ENCODE results near the gene KITLG. TPM values are rescaled to one million over a fixed set of nuclear protein-coding genes. Genes with fewer than 3 reads are reported as not detected.

Gene KITLG
- total and polyA plus RNA-seq, 2 of the 8 experiments (the other 6 are each of a cell fraction or from before 2014, with no cell fraction given): 1.3 to 7.8 TPM

DNA sequence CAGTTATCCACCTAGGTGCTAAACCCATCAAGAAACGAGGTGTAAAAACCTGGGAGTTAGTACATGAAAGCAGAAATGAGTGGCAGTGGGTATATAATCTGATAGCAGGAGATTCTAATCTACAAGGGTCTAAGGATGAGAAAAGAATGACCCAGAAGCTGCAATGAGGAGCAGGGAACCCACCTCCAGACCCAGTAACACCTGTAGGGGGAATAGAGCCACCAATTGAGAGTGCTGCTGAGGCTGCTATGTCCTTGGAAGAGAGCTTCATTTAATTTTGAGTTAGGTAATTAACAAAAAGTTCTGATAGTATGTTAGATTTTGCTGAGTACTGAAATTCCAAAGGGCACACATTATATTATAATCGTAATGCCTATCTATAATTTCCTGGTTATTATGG lies 89.8 kb downstream of the KITLG start:
- no peak overlapping the region for H3K4me3 ChIP-seq (ENCODE audit: extremely low read depth in 1 of 4, insufficient read depth in 2 of 4, low read depth in 3 of 4, low read length in 4 of 4)
- H4K20me1 ChIP-seq (replicated peaks in 1 of 2; ENCODE audit: control insufficient read depth in 1 of 2, insufficient read depth in 2 of 2, low read length in 2 of 2): no peaks in the 10 kb centered on the region
- no peak for DNase-seq (ENCODE audit: low read depth in 1 of 2, low spot score in 2 of 2)
- no peak overlapping the region for H2AFZ ChIP-seq (ENCODE audit: low read length)
- no peak overlapping the region for H3K4me2 ChIP-seq (ENCODE audit: insufficient read depth in 1 of 2, low read depth in 2 of 2, low read length in 2 of 2)
- no peak overlapping the region for H4K91ac ChIP-seq (replicated peaks; ENCODE audit: insufficient read length, low read length)
- no peak overlapping the region for H2BK20ac ChIP-seq (ENCODE audit: low read length)
- H2BK12ac ChIP-seq (ENCODE audit: low read depth, low read length): no peak overlapping the region
- H3K23ac ChIP-seq (ENCODE audit: insufficient read length): no peak overlapping the region
- H3K79me1 ChIP-seq (ENCODE audit: low read depth, low read length): no peaks in the 10 kb centered on the region
- 89% methylated on average over 2 of the region's 2 CpGs; no CpG with 5 or more reads in 1 of the 2 experiments for WGBS, 2 experiments (ENCODE audit: extremely low coverage in 1 of 2, insufficient coverage in 1 of 2, insufficient read length in 1 of 2, insufficient replicate concordance in 2 of 2, low coverage in 1 of 2, low lambda C conversion rate in 2 of 2, missing lambda C conversion rate in 1 of 2)
- H3K9ac ChIP-seq (replicated peaks in 1 of 4; ENCODE audit: extremely low read depth in 1 of 4, low read depth in 3 of 4, low read length in 3 of 4): no peak overlapping the region
- ChIA-PET CTCF (ENCODE audit: partially characterized antibody) (no interaction called here), POLR2A (ENCODE audit: partially characterized antibody) (no interaction called here)
- H3K18ac ChIP-seq (ENCODE audit: extremely low read depth, low read length): no peak overlapping the region
- H3K27me3 ChIP-seq (replicated peaks in 1 of 4; ENCODE audit: control insufficient read depth in 3 of 4, extremely low read depth in 1 of 4, insufficient read depth in 3 of 4, low read length in 3 of 4): no peaks in the 10 kb centered on the region
- H4K5ac ChIP-seq (ENCODE audit: insufficient read length, low read depth, low read length): no peak overlapping the region
- no peak overlapping the region for H3K4ac ChIP-seq (replicated peaks; ENCODE audit: insufficient read length, low read depth, low read length)
- no peak overlapping the region for H2BK120ac ChIP-seq (replicated peaks; ENCODE audit: low read depth, low read length)
- no peak overlapping the region for H2AK5ac ChIP-seq (ENCODE audit: low read depth, low read length)
- no peak overlapping the region for H2BK5ac ChIP-seq (ENCODE audit: low read depth, low read length)
- no peak overlapping the region for H4K8ac ChIP-seq (ENCODE audit: extremely low read depth, insufficient read depth, low read length)
- H3K4me1 ChIP-seq (replicated peaks in 1 of 4; ENCODE audit: control insufficient read depth in 3 of 4, insufficient read depth in 4 of 4, low read length in 3 of 4): no peaks in the 10 kb centered on the region
- H3K56ac ChIP-seq (replicated peaks; ENCODE audit: insufficient read length, low read depth, low read length): no peak overlapping the region
- H2BK15ac ChIP-seq (ENCODE audit: low read length): no peak overlapping the region
- no peaks in the 10 kb centered on the region; the same call in 1 of the 2 replicates for H3K23me2 ChIP-seq (ENCODE audit: low read depth, low read length)
- H3K79me2 ChIP-seq (ENCODE audit: control insufficient read depth in 1 of 2, insufficient read depth in 2 of 2, low read length in 2 of 2): no peaks in the 10 kb centered on the region
- no peak overlapping the region for H3K14ac ChIP-seq (ENCODE audit: insufficient read length)
- H3K36me3 ChIP-seq (ENCODE audit: control insufficient read depth in 2 of 4, insufficient read depth in 4 of 4, low read length in 3 of 4): no peaks in the 10 kb centered on the region
- FAIRE-seq: no peak
- H3K9me3 ChIP-seq (ENCODE audit: insufficient read depth in 2 of 2, low read depth in 1 of 2, low read length in 1 of 2): no peaks in the 10 kb centered on the region
- no peak overlapping the region for H3K27ac ChIP-seq (ENCODE audit: low read depth, low read length)
- no peak for TF ChIP-seq GABPA (IDR thresholded peaks at IDR 0.05; ENCODE audit: borderline replicate concordance, insufficient read depth, low read length)
- TF ChIP-seq JUN (IDR thresholded peaks at IDR 0.05; ENCODE audit: low read depth, low read length): no peak
- TF ChIP-seq, protein P1, sequence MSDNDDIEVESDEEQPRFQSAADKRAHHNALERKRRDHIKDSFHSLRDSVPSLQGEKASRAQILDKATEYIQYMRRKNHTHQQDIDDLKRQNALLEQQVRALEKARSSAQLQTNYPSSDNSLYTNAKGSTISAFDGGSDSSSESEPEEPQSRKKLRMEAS (IDR thresholded peaks at IDR 0.05): no peak
- no peak for TF ChIP-seq POLR2A (IDR thresholded peaks at IDR 0.05; ENCODE audit: control extremely low read depth in 1 of 2, low read depth in 2 of 2, low read length in 2 of 2)
- no peak for TF ChIP-seq RXRA (IDR thresholded peaks at IDR 0.05; ENCODE audit: insufficient read depth, low read depth, low read length)
- no peak for TF ChIP-seq ASH2L (IDR thresholded peaks at IDR 0.05; ENCODE audit: low read length)
- no peak for TF ChIP-seq CHD1 (IDR thresholded peaks at IDR 0.05; ENCODE audit: low read depth, low read length)
